ENCODE measurements around the gene CLDN3.

Gene CLDN3

DNA sequence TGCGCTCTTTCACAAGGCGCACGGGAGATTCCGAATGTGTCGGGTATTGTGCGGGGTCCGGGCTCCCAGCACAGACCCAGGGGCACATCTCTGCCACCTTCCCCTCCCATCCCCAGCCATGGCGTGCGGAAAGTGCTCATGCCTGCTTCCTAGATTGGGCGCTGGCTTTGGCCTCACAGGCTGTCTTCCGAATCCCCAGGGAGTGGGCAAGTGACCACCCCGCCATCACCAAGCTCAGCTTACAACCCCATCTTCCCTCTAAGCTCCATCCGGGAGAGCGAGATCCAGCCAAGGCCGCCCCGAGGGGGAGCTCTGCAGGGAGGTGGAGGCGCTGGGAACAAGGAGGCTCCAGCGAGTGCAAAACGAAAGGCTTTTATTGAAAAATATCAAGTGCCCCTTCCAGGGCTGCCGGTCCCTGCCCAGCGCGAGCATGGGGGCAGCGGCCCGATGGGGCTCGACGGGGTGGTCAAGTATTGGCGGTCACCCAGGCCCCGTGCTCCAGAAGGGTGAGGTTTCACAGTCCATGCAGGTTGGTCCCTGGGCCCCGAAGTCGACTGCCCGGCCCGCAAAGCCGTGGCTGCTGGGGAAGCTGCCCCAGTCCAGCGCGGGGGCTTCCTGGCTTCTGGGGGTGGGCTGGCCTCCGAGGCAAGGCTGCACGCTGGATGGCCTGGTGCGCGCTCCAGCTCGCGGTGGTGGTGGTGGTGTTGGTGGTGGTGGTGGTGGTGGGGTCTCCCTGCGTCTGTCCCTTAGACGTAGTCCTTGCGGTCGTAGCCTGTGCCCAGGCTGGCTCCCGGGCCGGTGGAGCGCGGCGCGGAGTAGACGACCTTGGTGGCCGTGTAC is 1.2 kb downstream of the CLDN3 start:
- TF ChIP-seq, protein P1, sequence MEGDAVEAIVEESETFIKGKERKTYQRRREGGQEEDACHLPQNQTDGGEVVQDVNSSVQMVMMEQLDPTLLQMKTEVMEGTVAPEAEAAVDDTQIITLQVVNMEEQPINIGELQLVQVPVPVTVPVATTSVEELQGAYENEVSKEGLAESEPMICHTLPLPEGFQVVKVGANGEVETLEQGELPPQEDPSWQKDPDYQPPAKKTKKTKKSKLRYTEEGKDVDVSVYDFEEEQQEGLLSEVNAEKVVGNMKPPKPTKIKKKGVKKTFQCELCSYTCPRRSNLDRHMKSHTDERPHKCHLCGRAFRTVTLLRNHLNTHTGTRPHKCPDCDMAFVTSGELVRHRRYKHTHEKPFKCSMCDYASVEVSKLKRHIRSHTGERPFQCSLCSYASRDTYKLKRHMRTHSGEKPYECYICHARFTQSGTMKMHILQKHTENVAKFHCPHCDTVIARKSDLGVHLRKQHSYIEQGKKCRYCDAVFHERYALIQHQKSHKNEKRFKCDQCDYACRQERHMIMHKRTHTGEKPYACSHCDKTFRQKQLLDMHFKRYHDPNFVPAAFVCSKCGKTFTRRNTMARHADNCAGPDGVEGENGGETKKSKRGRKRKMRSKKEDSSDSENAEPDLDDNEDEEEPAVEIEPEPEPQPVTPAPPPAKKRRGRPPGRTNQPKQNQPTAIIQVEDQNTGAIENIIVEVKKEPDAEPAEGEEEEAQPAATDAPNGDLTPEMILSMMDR (conservative IDR thresholded peaks at IDR 0.05) = no peak
- peak overlapping the region; percentile 93 for H3K27ac ChIP-seq

DNA sequence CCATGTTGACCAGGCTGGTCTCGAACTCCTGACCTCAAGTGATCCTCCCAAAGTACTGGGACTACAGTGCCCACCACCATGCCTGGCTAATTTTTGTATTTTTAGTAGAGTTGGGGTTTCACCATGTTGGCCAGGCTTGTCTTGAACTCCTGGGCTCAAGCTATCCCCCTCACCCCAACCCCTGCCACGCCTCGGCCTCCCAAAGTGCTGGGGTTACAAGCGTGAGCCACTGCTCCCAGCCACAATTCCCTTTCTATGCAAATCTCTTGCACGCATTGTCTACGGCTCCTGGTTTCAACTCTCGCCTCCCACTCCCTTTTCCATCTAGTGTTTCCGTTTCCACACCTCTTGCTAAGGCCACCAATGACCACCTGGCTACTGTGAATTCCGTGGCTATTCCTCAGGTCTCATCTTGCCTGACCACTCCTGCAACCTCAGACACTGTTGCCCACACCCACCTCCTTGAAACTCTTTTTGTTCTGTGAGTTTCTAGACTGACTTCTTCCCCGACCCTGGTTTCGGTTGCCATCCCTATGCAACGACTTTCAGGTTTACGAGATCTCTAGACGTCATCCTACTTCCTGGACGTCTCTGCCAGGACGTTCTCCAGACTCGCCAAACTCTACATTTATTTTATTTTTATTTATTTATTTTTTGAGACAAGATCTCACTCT is 3.4 kb downstream of the CLDN3 start:
- TF ChIP-seq, protein P1 (conservative IDR thresholded peaks at IDR 0.05) = no peak
- H3K27ac ChIP-seq = peak overlapping the region; percentile 47

DNA sequence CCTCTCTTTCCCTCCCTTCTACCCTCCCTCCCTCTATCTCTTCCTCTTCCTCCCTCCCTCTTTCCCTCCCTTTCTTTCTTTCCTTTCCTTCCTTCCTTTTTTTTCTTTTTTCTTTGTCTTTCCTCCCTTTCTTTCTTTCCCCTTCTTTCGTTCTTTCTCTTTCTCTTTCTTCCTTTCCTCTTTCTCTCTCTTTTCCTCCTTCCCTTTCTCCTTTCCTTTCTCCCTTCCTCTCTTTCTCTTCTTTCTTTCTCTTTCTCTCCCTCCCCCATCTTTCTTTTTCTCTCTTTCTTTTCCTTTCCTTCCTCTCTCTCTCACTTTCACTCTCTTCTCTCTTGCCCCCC is 7.4 kb downstream of the CLDN3 start:
- H3K27ac ChIP-seq = no peak overlapping the region
- TF ChIP-seq, protein P1 (conservative IDR thresholded peaks at IDR 0.05) = no peak

DNA sequence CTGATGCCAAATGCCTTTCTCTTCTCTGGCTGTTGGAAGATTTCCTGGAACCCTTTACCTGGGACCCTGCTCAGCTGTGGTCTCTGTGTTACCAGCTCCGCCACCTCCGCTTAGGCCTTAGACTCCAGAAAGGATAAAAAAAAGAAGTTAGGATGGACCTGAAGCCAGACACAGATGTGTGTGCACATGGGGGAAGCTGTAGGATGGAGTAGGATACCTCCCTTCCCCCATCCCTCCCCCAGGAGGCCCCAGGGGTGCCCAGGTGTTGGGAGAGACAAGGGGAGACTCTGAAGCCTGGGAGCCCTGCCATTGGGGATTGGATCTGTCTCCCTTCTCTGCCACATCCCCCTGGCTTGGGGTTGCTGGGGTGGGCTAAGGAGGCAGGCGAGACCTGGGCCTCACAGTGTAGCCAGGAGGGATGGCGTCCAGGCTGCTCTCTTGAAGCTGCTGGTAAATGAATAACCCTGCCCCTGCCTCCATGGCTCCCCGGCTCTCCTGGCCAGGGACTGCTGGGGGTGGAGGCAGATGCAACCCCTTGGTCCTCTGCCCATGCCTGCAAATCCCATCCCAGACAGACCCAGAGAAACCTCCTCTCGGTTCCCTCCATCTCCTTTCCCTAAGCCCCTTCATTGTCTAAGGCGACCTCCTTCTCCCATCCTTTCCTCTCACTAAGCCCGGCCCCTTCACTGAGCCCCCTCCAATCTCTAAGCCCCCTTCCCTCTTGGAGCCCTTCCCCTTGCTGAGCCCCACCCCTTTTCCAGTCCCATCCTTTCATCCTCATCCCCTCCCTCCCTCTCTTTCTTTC is 8.0 kb downstream of the CLDN3 start:
- peak overlapping the region; percentile 16; the same call in 1 of the 2 replicates for H3K27ac ChIP-seq
- TF ChIP-seq, protein P1 (conservative IDR thresholded peaks at IDR 0.05) = no peak

DNA sequence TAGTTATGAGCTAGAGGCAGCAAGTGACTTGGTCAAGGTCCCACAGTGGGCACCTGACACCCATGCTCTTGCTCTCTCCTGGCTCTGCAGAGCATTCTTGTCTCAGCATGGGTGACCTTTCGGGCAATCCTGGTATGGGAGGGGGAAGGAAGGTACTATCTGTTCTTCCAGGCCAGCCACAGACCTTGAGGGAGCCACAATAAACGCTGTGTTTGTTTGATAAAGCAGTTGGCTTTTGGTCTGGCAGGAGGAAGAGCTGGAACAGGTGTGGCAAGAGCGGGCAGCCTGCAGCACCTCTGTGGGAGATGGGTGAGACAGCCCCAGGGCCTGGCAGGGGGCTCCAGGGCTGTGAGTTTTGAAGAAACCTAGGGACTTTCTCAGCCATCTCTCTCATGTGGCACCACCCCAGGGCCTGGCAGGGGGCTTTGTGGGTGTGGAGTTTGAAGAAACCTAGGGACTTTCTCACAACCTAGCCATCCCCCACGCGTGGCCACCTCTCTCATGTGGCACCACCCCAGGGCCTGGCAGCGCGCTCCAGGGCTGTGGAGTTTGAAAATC is 11.4 kb downstream of the CLDN3 start:
- peak overlapping the region; percentile 87 for H3K27ac ChIP-seq
- TF ChIP-seq, protein P1 (conservative IDR thresholded peaks at IDR 0.05) = no peak

DNA sequence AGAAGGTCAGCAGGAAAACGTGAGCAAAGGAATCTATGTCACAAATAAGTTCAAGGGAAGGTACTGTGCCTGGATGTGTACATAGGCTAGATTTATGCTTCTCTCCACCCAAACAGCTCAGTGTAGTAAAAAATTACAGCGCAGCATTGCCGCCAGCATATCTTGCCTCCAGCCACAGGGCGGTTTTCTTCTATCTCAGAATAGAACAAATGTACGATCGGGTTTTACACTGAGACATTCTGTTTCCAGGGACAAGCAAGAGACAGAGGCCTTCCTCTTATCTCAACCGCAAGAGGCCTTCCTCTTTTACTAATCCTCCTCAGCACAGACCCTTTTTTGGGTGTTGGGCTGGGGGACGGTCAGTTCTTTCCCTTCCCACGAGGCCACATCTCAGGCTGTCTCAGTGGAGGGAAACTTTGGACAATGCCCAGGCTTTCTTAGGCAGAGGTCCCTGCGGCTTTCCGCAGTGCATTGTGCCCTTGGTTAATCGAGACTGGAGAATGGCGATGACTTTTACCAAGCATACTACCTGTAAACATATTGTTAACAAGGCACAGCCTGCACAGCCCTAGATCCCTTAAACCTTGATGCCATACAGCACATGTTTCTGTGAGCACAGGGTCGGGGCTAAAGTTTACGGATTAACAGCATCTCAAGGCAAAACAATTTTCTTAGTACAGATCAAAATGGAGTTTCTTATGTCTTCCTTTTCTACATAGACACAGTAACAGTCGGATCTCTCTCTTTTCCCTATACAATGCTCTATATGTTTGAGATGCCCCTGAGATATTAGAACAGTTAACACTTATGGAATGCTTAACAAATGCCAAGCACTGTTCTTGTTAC is 19.9 kb downstream of the CLDN3 start:
- TF ChIP-seq, protein P1 (conservative IDR thresholded peaks at IDR 0.05) = no peak; the same call in 1 of the 2 replicates
- H3K27ac ChIP-seq = peak overlapping the region; percentile 99

Measured in VCaP (cell line).